GM03348 (cell line): ENCODE results near the gene TRMT2A.
"Not testable (repeated sequence)": the region's sequence is repeated elsewhere in the genome, so short reads cannot be mapped to it uniquely, and the experiment has no call there.

ENCODE experiments used
- DNase-seq: peaks from one replicate; pipeline ENCODE4 v3.0.0; 2012; ENCODE audit warnings: low spot score

The TRMT2A gene

GRCh38 chr22:20086101-20086599, 30.9 kb downstream of the TRMT2A start:
- DNase-seq: no peak

DNA sequence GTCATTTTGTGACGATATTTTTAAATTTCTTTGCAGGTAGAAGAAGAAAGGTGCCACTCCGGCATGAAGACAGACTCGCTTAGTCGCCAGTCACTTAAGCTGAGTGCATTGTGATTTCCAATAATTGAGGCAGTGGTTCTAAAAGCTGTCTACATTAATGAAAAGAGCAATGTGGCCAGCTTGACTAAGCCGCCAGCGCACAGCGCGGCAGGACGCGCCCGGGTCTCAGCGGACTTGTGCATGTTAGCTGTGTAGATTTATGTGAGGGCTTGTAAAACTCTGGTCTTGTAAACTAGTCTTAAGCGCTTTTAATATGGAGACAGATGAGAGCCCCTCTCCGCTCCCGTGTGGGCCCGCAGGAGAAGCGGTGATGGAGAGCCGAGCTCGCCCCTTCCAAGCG, 31.4 kb downstream of the TRMT2A start:
- no peak for DNase-seq

GRCh38 chr22:20084547-20085413, 32.2 kb downstream of the TRMT2A start:
- no peak for DNase-seq

DNA sequence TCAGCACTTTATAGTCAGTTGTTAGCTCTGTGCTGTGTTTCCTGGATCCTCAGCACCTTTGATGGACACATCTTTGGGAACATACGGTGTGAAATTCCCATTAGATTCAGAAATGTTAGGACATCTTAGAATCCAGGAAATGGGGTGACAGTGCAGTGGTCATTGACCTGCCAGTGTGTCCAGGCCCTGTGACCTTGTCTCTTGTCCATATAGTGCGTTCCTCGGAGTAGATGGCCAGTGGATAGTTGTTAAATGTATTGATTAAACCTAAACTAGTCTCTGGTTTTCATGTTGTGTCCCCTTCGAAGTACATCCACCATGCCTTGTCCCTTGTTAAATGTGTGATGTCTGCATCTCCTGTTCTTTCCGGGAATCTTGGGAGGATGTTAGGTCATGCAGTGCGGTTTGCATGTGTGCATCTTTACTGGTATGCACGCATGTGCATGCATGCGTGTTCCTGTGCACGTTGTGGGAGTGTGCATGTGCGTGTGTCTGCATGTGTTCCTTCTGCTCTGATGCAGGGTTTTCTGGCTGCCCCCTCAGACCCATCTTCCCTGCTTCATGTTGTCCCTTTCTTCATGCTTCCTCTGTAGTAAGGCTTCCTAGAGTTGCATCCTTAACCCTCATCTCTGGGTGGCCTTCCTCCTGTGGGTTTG, 33.0 kb downstream of the TRMT2A start:
- DNase-seq: no peak

DNA sequence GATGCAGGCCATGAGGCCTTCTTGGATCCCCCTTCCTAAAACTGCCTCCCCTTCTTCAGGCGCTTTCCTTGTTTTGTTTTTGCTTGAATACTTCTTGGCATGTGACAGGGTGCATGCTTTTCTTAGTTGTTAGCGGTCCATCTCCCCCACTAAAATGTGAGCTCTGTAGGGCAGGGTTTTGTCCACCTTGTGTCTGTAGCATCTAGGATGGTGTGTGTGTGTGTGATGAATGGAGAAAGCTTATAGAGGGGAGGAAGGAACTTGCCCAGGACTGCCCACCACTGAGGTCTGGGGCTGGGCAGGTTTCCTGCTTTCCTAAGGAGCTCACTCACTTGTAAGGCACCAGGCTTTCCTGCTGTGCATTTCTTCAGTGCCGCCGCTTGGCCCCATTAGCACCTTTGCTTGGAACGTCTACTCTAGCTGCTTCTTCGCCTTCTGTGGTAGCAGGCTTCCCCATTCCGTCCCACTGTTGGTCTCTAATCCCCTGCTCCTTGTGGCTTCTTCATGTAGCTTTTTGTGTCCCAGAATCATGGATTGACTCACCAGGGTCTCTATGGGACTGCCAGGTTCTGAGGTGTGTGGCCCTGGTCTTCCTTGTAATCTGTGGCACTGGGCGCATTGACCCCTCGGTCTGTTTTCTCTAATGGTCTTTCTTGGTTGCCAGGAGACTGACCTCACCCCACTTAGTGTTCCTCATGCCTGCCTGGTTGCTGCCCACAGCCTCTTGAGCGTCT, 33.7 kb downstream of the TRMT2A start:
- DNase-seq: no peak

- DNase-seq: peak; percentile 66
Measured at GRCh38 chr22:20080776-20081654, 36.0 kb downstream of the TRMT2A start.

DNA sequence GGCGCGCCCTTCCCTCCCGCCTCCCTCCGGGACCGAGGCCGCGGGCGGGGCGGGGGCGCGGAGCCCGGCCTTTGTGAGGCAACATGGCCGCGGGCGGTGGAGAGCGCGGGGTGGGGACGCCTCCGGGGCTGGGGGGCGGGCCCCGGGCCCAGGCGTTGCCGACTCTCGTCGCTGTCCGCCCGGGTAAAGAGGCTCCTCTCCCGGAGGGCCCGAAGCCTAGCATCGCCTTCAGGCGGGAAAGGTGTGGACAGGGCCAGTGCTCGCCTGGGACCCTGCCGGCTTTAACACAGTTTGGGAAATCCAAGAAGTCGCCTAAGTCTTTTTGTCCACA, 36.6 kb downstream of the TRMT2A start:
- peak; percentile 91 for DNase-seq

DNA sequence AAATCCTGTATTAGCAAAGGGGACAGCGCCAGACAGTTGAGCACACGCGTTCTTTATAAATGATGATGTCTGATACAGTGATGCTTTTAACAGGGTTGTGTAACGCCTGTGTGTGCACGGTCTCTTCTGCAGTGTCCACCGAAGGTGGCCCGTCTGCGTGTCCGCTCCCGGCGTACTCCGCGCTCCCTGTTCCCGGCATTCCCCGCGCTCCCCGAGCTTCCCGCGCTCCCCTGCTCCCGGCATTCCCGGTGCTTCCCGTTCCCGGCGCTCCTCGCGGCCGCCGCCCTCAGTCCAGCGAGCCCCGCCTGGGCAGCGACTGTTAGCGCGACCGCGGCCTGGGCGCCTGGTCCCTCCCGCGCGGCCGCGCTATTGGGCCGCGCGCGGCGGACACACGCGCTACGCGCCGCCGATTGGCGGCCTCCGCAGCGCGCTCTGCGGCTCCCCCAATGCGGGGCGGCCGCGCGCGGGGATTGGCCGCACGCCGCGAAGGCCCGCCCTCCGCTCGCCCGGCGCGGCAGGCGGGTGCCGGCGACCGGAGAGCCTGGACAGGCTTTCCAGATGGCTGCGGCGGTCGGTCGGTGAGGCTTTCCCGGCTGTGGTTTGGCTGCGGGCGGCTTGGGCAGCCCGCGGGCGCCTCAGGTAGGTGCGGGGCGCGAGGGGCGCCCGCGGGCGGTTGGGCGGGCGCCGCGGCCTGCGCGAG, 37.1 kb downstream of the TRMT2A start, which contains the start of gene DGCR8:
Gene DGCR8, plus strand, starts transcription at position 497 of the 700 bp plus-strand sequence. CDS start 5,723 bp downstream, outside the sequence.
- peak; percentile 99 for DNase-seq

GRCh38 chr22:20076627-20077172, 40.3 kb downstream of the TRMT2A start:
- DNase-seq: no peak

- DNase-seq: no peak
Measured at GRCh38 chr22:20071524-20071972, 45.5 kb downstream of the TRMT2A start.

GRCh38 chr22:20069331-20070042, 47.5 kb downstream of the TRMT2A start:
- DNase-seq: no peak

GRCh38 chr22:20068640-20069039, 48.4 kb downstream of the TRMT2A start:
- DNase-seq: no peak

DNA sequence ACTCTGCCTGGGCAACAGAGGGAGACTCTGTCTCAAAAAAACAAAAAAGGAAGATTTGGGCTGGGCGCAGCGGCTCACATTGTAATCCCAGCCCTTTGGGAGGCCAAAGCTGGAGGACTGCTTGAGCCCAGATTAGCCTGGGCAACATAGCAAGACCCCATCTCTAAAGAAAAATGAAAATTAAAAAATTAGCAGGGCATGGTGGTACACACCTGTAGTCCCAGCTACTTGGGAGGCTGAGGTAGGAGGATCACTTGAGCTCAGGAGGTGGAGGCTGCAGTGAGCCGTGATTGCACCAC, 49.7 kb downstream of the TRMT2A start:
- not testable (repeated sequence) for DNase-seq

GRCh38 chr22:20066617-20067383, 50.2 kb downstream of the TRMT2A start:
- no peak for DNase-seq

DNA sequence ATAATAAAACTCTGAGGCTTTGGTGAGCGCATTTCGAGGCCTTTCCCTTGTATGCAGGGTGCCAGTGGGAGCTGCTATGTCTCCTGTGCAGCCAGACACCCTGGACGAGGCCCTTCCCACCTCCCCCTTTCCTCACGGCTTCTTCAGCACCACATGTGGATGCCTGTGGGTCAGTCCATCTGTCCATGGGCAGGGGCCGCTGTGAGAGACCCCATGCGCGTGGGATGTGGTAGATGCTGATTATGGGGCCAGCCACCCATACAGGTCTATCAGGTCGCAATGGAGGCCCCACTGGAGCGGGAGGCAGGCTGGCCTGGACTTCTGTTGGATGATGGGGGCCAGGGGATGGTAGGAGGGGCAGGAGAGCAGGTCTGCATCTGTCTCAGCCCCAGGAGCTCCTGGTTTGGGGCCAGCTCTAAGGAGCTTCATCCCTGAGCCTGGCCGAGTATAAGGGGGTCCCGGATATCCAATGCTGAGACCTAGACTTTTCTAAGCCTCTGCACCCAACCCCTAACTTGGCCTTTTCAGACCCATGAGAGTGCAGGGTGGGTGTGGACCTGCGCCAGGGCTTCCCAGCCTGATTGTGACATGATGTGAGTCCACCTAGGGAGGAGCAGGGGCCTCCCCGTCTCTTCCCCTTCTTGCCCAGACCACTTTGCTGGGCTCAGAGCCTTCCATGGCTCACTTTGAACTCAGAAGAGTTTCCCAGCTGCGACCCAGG, 51.0 kb downstream of the TRMT2A start:
- no peak for DNase-seq

DNA sequence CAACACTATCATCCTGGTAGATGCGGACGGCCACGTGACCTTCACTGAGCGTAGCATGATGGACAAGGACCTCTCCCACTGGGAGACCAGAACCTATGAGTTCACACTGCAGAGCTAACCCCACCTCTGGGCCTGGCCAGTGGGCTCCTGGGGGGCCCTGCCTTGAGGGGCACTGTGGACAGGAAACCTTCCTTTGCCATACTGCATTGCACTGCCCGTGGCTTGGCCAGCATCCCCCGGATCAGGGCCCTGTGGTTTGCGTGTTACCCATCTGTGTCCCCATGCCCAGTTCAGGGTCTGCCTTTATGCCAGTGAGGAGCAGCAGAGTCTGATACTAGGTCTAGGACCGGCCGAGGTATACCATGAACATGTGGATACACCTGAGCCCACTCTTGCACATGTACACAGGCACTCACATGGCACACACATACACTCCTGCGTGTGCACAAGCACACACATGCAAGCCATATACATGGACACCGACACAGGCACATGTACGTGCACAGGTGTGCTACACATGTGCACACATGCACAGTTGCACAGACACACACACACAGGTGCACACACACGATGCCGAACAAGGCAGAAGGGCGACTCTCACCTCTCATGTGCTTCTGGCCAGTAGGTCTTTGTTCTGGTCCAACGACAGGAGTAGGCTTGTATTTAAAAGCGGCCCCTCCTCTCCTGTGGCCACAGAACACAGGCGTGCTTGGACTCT, 52.3 kb downstream of the TRMT2A start:
- DNase-seq: no peak

GRCh38 chr22:20064140-20064480, 52.9 kb downstream of the TRMT2A start:
- no peak for DNase-seq
